AG09319 (cell line): Measurements from ENCODE around the gene PRLR.

Experiments used
- DNase-seq: peaks from one replicate; pipeline ENCODE4 v3.0.0-alpha.2; 2010; ENCODE audit warnings: low read depth; ENCODE audit errors: extremely low read depth
- TF ChIP-seq, protein P1 (sequence below): IDR thresholded peaks from 2 replicates; pipeline ENCODE4 v1.5.1; 2011; ENCODE audit warnings: low read depth, mild to moderate bottlenecking, inconsistent platforms, low read length, moderate library complexity

PRLR gene

DNA sequence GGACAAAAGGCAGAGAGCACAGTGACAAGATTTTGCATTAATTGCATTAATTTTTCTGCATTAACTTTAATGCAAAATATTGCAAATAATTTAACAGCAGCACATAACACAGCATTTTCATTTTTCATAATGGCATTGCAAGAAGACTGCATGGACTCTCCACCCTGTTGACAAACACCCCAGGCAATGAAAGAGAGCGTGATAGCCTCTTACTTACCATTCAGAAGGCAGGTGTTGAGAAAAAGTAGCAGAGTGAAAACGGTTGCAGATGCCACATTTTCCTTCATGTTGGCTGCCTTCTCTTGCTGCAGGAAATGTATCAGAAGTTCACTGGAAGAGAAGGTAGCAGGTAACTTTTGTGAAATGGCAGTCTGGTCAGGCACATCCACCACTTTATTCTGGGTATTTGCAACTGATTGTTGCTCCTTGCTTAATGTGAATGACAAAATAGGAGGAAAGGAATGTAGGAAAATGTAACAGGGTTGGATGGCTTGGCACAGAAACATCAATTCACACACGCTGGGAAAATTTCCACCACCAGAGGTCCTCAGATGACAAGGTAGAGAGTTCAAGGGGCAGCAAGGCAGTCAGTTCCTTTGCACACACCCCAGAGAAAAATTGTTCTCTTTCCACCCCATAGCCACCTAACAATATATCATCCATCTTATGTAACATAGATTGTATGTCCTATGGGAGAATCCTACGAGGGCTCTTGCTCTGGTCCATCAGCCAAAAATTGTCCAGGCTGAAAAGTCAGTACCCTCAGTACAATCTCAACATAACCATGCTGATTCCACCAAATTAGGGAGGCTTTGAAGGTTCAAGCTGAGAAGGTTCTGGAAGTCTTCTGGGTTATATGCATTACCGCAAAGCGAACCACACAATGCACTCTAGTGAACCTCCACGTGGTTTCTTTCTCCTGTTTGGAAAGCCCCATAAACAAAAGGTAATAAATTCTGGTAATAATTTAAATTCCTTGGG lies 140.7 kb downstream of the PRLR start:
- TF ChIP-seq, protein P1, sequence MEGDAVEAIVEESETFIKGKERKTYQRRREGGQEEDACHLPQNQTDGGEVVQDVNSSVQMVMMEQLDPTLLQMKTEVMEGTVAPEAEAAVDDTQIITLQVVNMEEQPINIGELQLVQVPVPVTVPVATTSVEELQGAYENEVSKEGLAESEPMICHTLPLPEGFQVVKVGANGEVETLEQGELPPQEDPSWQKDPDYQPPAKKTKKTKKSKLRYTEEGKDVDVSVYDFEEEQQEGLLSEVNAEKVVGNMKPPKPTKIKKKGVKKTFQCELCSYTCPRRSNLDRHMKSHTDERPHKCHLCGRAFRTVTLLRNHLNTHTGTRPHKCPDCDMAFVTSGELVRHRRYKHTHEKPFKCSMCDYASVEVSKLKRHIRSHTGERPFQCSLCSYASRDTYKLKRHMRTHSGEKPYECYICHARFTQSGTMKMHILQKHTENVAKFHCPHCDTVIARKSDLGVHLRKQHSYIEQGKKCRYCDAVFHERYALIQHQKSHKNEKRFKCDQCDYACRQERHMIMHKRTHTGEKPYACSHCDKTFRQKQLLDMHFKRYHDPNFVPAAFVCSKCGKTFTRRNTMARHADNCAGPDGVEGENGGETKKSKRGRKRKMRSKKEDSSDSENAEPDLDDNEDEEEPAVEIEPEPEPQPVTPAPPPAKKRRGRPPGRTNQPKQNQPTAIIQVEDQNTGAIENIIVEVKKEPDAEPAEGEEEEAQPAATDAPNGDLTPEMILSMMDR: peak; percentile 85
- DNase-seq: peak; percentile 39

DNA sequence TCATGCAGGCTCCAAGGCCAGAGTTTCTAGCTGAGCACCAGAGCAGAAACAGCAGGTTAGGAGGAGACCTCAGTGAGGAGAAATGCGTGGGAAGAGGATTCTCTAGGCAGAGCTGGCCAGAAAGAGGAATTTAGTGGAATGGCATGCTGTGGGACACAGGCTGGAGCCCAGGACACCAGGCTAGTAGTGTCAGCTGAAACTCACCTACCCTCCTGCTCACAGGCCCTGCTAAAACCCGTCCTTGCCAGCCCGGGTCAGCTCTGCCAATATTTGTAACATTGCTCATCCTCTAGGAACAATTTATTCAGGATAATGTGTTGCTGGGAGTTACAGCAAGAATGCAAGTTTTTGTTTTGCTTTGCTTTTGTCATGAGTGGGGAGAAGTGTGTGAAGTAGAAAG lies 142.3 kb downstream of the PRLR start:
- TF ChIP-seq, protein P1: no peak
- DNase-seq: no peak

DNA sequence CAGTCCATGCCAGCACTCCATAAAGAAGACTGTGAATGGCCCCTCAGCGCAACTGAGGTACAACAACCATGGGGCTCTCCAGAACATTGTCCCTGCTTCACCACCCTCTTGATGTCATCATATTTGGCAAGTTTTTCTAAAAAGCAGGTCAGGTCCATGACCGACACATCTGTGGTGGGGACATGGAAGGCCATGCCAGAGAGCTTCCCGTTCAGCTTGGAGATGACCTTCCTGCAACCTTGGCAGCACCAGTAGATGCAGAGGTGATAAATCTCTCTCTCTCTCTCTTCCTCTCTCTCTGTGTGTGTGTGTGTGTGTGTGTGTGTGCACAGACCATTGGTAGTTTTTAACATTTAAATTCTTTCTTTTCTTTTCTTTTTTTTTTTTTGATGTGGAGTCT lies 147.1 kb downstream of the PRLR start:
- no peak for DNase-seq
- TF ChIP-seq, protein P1: no peak

DNA sequence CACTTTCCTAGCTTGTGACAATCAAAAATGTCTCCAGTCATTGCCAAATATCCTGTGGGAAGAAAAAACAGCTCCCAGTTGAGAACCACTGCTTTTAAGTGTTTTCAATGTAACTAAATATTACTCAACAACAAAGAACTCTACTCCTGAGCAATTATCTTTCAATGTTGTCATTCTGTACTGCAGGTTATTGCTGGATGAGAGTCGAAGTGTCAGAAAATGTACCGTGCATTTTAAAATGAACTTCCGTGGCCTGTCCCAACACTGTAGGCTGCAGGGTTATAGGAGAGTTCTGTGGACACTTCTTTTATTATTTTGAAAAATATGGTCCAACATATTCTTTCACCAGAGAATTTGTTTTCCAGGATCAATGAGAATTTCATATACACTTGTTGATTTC lies 147.8 kb downstream of the PRLR start:
- TF ChIP-seq, protein P1: no peak
- DNase-seq: no peak

DNA sequence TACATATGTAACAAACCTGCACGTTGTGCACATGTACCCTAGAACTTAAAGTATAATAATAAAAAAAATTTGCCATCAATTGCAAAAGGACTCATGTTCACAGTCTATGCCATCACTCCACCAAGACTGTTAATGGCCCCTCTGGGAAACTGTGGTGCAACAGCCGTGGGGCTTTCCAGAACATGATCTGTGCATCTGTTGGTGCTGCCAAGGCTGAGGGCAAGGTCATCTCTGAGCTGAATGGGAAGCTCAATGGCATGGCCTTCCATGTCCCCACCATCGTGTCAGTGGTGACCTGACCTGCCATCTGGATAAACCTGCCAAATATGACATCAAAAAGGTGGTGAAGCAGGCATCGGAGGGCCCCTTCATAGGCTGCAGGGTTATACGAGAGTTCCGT lies 149.2 kb downstream of the PRLR start:
- no peak for DNase-seq
- TF ChIP-seq, protein P1: no peak

DNA sequence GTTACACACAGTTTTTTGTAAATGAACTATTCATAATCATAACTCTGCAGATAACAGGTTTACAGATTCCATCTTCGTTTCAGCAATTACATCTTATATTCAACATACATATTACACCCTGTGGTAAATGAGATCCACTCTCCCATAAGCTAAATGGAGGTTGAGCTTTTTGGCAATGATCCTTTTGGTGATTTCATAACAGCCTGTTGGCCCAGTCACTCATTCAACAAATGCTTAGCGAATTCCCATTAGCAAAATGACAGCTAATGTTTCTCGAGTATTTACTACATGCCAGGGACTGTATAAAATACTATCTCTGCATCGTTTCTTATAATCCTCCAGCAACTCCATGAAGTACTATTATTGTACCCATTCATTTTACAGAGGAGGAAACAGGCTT lies 157.1 kb downstream of the PRLR start:
- DNase-seq: no peak
- TF ChIP-seq, protein P1: no peak

DNA sequence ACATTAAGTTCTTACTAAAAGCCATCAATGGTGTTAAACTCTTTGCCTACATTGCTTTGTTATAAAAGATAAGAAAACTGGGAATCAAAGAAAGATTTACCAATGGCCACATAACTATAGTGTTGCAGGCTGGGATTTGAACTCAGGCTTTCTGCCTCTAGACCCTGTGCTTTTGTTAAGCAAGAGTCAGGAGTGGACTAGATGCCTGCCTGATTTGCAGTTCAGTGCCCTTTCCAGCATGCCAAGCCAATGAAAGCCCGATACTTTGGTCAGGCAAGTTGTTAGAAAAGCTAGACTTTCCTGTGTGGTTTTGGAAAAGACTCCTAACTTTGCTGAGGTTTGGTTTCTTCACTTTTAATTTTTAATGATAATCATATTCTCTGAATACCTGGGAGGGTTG lies 161.1 kb downstream of the PRLR start:
- no peak for DNase-seq
- TF ChIP-seq, protein P1: no peak
